Peyer's patch (tissue), 4 donors: ENCODE measurements around the gene MB21D2. TPM values are rescaled to one million over a fixed set of nuclear protein-coding genes. Genes with fewer than 3 reads are reported as not detected.

Experiments used
- DNase-seq, 3 donors: peaks; one replicate each; pipeline ENCODE4 v3.0.0-alpha.2; 2017 to 2019
- H3K27ac ChIP-seq, 4 donors: fragments of 200-600 bp; sonication (generic); one replicate each; pipeline ENCODE4 v1.5.1; 2016 to 2019
- H3K27me3 ChIP-seq, 2 donors: fragments of 200-600 bp; sonication (generic); one replicate each; pipeline ENCODE4 v1.5.1; 2019
- H3K36me3 ChIP-seq, 3 donors: fragments of 200-600 bp; sonication (generic); one replicate each; pipeline ENCODE4 v1.5.1; 2016 to 2019
- H3K4me1 ChIP-seq, 4 donors: fragments of 200-600 bp; sonication (generic); one replicate each; pipeline ENCODE4 v1.5.1; 2016 to 2019
- H3K4me3 ChIP-seq, 4 donors: fragments of 200-600 bp; sonication (generic); 1 replicate in 3 of 4; 2 replicates in 1 of 4; pipeline ENCODE4 v1.5.1; 2016 to 2019; ENCODE audit warnings: mild to moderate bottlenecking in 1 of 4
- H3K9me3 ChIP-seq, 4 donors: fragments of 200-600 bp; sonication (generic); one replicate each; pipeline ENCODE4 v1.5.1; 2016 to 2019; ENCODE audit warnings: mild to moderate bottlenecking in 1 of 4
- CTCF ChIP-seq, 6 experiments: fragments of 450-650 bp in 4 of 6; fragments of 200-600 bp in 2 of 6; sonication (generic) in 1 of 6; IDR thresholded peaks; one replicate each; pipeline ENCODE4 v1.5.1; 2017 to 2019; ENCODE audit warnings: antibody characterized with exemption in 6 of 6, mild to moderate bottlenecking in 3 of 6, moderate library complexity in 1 of 6
- POLR2A ChIP-seq, 2 donors: fragments of 450-650 bp; IDR thresholded peaks; one replicate each; pipeline ENCODE4 v1.5.1; 2017; ENCODE audit warnings: antibody characterized with exemption in 2 of 2, mild to moderate bottlenecking in 2 of 2, moderate library complexity in 2 of 2
- total RNA-seq, 4 donors: library from RNA; depleted of rRNA; stranded (reverse); fragments of >200 nt; gene quantifications; one replicate each; pipeline ENCODE4 v1.1.0, GENCODE V29; 2016

MB21D2 gene
- total RNA-seq, 4 donors from 2014 or later, result 6.6 to 16.6 (median 13.0) TPM

DNA sequence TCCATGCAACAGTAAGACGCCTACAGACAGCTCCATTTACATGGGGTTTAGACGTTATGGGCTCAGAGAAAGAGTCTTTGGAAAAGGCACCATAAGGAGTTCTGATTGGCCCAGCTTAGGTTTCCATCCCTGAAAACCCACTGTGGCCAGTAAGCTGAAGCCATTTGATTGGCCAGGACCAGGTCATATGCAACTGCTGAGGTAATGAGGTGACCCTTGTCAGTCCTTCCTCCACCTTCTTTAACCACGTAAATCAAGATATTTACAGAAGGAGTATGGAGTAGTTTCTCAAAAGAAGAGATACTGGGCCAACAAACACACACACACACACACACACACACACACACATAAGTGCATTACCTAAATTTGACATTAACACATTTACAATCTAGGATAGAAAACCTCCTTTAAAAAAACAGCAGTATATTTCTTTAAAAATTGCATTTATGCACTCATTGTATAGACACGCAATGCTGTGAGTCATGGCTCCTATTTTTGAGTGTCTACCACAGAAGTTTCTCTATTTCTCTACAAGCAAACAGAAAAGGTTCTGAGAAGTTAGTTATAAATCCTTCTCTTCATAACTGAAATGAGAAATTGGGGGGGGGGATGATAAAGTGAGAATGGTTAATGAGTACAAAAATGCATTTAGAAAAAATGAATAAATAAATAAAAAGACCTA lies 16.3 kb upstream of the MB21D2 start:
- no peaks in the 10 kb centered on the region for H3K9me3 ChIP-seq
- no peak for DNase-seq
- H3K4me1 ChIP-seq, result peaks cover 0 to 6% (median 0%) of the 10 kb centered on the region in 4 donors
- TF ChIP-seq CTCF (IDR thresholded peaks at IDR 0.05) (no peak), POLR2A (IDR thresholded peaks at IDR 0.05) (no peak)
- H3K36me3 ChIP-seq, result no peaks in the 10 kb centered on the region
- H3K27me3 ChIP-seq, result no peaks in the 10 kb centered on the region
- no peak overlapping the region for H3K27ac ChIP-seq
- H3K4me3 ChIP-seq, result no peak overlapping the region

DNA sequence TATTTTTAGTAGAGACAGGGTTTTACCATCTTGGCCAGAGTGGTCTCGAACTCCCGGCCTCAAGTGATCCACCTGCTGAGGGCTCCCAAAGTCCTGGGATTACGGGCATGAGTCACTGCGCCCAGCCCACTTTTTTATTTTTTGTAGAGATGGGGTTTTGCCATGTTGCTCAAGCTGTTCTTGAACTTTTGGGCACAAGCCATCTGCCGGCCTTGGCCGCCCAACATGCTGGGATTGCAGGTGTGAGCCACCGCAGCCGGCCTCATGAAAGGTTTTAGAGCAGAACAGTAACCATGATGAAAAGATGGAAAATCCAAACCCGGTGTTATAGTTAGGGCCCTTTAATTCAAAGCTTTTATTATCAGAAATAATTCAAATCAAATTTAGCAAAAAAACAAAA lies 15.6 kb upstream of the MB21D2 start:
- Histone ChIP-seq H3K4me3 (no peak overlapping the region), H3K36me3 (no peaks in the 10 kb centered on the region), H3K9me3 (no peaks in the 10 kb centered on the region), H3K27ac (no peak overlapping the region), H3K4me1 (peaks cover 0 to 7% (median 0%) of the 10 kb centered on the region in 4 donors), H3K27me3 (no peaks in the 10 kb centered on the region)
- no peak for DNase-seq
- no peak for TF ChIP-seq POLR2A (IDR thresholded peaks at IDR 0.05)
- TF ChIP-seq CTCF (IDR thresholded peaks at IDR 0.05), result no peak

GRCh38 chr3:192931825-192932224 lies 14.2 kb upstream of the MB21D2 start:
- Histone ChIP-seq H3K27me3 (no peaks in the 10 kb centered on the region), H3K4me3 (no peak overlapping the region), H3K4me1 (peaks cover 0 to 7% (median 0%) of the 10 kb centered on the region in 4 donors), H3K36me3 (no peaks in the 10 kb centered on the region), H3K9me3 (no peaks in the 10 kb centered on the region), H3K27ac (no peak overlapping the region)
- TF ChIP-seq POLR2A (IDR thresholded peaks at IDR 0.05), result no peak
- TF ChIP-seq CTCF (IDR thresholded peaks at IDR 0.05), result no peak
- no peak for DNase-seq

DNA sequence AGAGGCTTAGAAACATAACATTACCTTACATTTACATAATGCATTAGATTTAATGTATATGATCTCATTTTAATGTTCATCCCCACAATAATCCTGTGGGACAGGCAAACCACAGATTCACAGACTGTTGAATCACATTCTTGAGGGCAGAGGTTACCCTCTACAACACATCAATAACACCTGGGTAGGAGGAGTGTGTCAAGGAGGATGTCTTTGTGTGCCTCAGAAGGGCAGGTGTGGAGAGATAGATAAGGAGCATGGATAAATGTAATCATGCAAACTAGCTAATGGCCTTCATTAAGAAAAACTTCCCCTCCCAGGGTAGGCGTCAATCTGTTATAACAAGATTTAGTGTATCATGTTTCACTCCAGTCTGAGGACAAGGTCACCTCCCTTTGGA lies 12.9 kb upstream of the MB21D2 start:
- TF ChIP-seq POLR2A (IDR thresholded peaks at IDR 0.05) (no peak), CTCF (IDR thresholded peaks at IDR 0.05) (no peak)
- H3K4me1 ChIP-seq, result peaks cover 0 to 7% (median 0%) of the 10 kb centered on the region in 4 donors
- no peaks in the 10 kb centered on the region for H3K9me3 ChIP-seq
- H3K4me3 ChIP-seq, result no peak overlapping the region
- peak overlapping the region in 1 of 4 donors; percentile 6 for H3K27ac ChIP-seq
- no peaks in the 10 kb centered on the region for H3K36me3 ChIP-seq
- DNase-seq, result no peak
- no peaks in the 10 kb centered on the region for H3K27me3 ChIP-seq

- Histone ChIP-seq H3K27me3 (no peaks in the 10 kb centered on the region), H3K4me3 (no peak overlapping the region), H3K36me3 (no peaks in the 10 kb centered on the region), H3K4me1 (peaks cover 0 to 7% (median 0%) of the 10 kb centered on the region in 4 donors), H3K27ac (peak overlapping the region in 1 of 4 donors; percentile 6), H3K9me3 (no peaks in the 10 kb centered on the region)
- DNase-seq, result no peak
- TF ChIP-seq CTCF (IDR thresholded peaks at IDR 0.05), result no peak
- no peak for TF ChIP-seq POLR2A (IDR thresholded peaks at IDR 0.05)
These were observed 12.3 kb upstream of the MB21D2 start for GRCh38 chr3:192929755-192930547.
